ENCODE results near the gene VMAC. TPM values are rescaled to one million over a fixed set of nuclear protein-coding genes. Genes with fewer than 3 reads are reported as not detected.

VMAC gene
- total and polyA plus RNA-seq, 9 of the 15 experiments (the other 6 are each of a cell fraction or from before 2014, with no cell fraction given): 0.03 to 3.4 (median 1.1) TPM

- TF ChIP-seq CUX1 (CRISPR knock-in tag; IDR thresholded peaks at IDR 0.05) (no peak), CBX8 (IDR thresholded peaks at IDR 0.05; ENCODE audit: borderline replicate concordance, extremely low read depth, low read depth, low read length, poor library complexity, severe bottlenecking) (no peak), PURB (CRISPR knock-in tag; IDR thresholded peaks at IDR 0.05; ENCODE audit: low read depth) (no peak), CGGBP1 (CRISPR knock-in tag; IDR thresholded peaks at IDR 0.05) (no peak), ZNF512 (tag; IDR thresholded peaks at IDR 0.05) (no peak), FOXJ3 (CRISPR knock-in tag; IDR thresholded peaks at IDR 0.05) (no peak), MECOM (CRISPR knock-in tag; IDR thresholded peaks at IDR 0.05) (no peak), TCF7 (IDR thresholded peaks at IDR 0.05; ENCODE audit: borderline replicate concordance) (no peak), ZC3H4 (CRISPR knock-in tag; IDR thresholded peaks at IDR 0.05; ENCODE audit: borderline replicate concordance) (no peak), ZFP91 (CRISPR knock-in tag; IDR thresholded peaks at IDR 0.05) (no peak), ARID1B (IDR thresholded peaks at IDR 0.05) (no peak), ZMIZ1 (IDR thresholded peaks at IDR 0.05; ENCODE audit: low read depth in 2 of 2, low read length in 2 of 2) (no peak), ZNF444 (CRISPR knock-in tag; IDR thresholded peaks at IDR 0.05) (no peak), RBM25 (IDR thresholded peaks at IDR 0.05; ENCODE audit: low read depth, low read length, severe bottlenecking) (no peak)
These were observed 13.1 kb upstream of the VMAC start (continued) for GRCh38 chr19:5891572-5891937.
